ENCODE results near the gene IP6K1. TPM values are rescaled to one million over a fixed set of nuclear protein-coding genes. Genes with fewer than 3 reads are reported as not detected.
"Not testable (repeated sequence)": the region's sequence is repeated elsewhere in the genome, so short reads cannot be mapped to it uniquely, and the experiment has no call there.

The IP6K1 gene
- total RNA-seq, 1 experiment from 2014 or later = 42.2 TPM

GRCh38 chr3:49750056-49750455 is 36.3 kb downstream of the IP6K1 start:
- Histone ChIP-seq H2BK120ac (ENCODE audit: low read depth, low read length, poor library complexity, severe bottlenecking) (no peak overlapping the region), H3K27ac (ENCODE audit: insufficient read length, low read depth, low read length) (no peak overlapping the region), H3K14ac (ENCODE audit: insufficient read depth, low read length) (no peak overlapping the region), H3K56ac (ENCODE audit: insufficient read length, low read depth, low read length) (no peak overlapping the region), H3K23ac (ENCODE audit: insufficient read length, low read depth, low read length) (no peak overlapping the region), H4K5ac (ENCODE audit: insufficient read length, low read depth, low read length) (no peak overlapping the region), H2BK15ac (ENCODE audit: low read depth, low read length) (no peak overlapping the region), H2BK20ac (ENCODE audit: low read depth, low read length, poor library complexity, severe bottlenecking) (no peak overlapping the region), H4K91ac (ENCODE audit: insufficient read length, low read depth, low read length) (no peak overlapping the region), H3K79me2 (ENCODE audit: insufficient read depth, low read length) (no peaks in the 10 kb centered on the region; the same call in 1 of the 2 replicates), H2AK5ac (ENCODE audit: insufficient read length, low read length) (no peak overlapping the region), H2BK12ac (ENCODE audit: insufficient read length, low read depth, low read length) (no peak overlapping the region), H3K4me2 (ENCODE audit: insufficient read depth, insufficient read length, low read length) (no peak overlapping the region), H3K27me3 (ENCODE audit: insufficient read depth, low read length) (no peaks in the 10 kb centered on the region; the same call in 1 of the 2 replicates), H3K18ac (ENCODE audit: insufficient read length, low read depth, low read length) (no peak overlapping the region), H2BK5ac (ENCODE audit: insufficient read length, low read length) (no peak overlapping the region), H3K79me1 (ENCODE audit: insufficient read depth, low read depth, low read length, poor library complexity, severe bottlenecking) (peaks cover 11% of the 10 kb centered on the region), H3K23me2 (ENCODE audit: insufficient read length, low read depth, low read length, poor library complexity, severe bottlenecking) (no peaks in the 10 kb centered on the region), H4K20me1 (ENCODE audit: control insufficient read depth, insufficient read depth, insufficient read length) (no peaks in the 10 kb centered on the region), H3K9ac (ENCODE audit: extremely low read depth, insufficient read length, low read length) (no peak overlapping the region), H3K4ac (ENCODE audit: low read depth, low read length) (no peak overlapping the region), H3T11ph (ENCODE audit: low read length) (no peak overlapping the region), H4K8ac (replicated peaks; ENCODE audit: insufficient read length, low read depth, low read length) (no peak overlapping the region), H3K9me3 (ENCODE audit: control insufficient read depth, low read depth, low read length) (no peaks in the 10 kb centered on the region), H2AFZ (ENCODE audit: low read length) (no peak overlapping the region), H3K4me1 (ENCODE audit: insufficient read depth, low read length) (no peaks in the 10 kb centered on the region; the same call in 1 of the 2 replicates)
- no peaks in the 10 kb centered on the region for H3K9me3 Mint-ChIP-seq
- peak overlapping the region; percentile 40 to 61 (median 59); a peak in 2 of 7 replicates for H3K27ac Mint-ChIP-seq
- H3K36me3 Mint-ChIP-seq (ENCODE audit: insufficient read depth in 1 of 3, low read depth in 3 of 3) = peaks cover 3 to 19% (median 5%) of the 10 kb centered on the region in 3 experiments; a peak in 5 of 7 replicates
- H3K4me3 Mint-ChIP-seq = no peak overlapping the region
- no peak for TF ChIP-seq CTCF (conservative IDR thresholded peaks at IDR 0.05)
- DNase-seq = no peak
- no CpG with 5 or more reads among the region's 4 CpGs for WGBS (ENCODE audit: extremely low coverage, insufficient read length, low lambda C conversion rate)
- H3K27me3 Mint-ChIP-seq (ENCODE audit: low read depth) = no peaks in the 10 kb centered on the region
- H3K4me1 Mint-ChIP-seq = peaks cover 0 to 8% of the 10 kb centered on the region in 2 experiments; a peak in 2 of 4 replicates

- H3K36me3 Mint-ChIP-seq (ENCODE audit: insufficient read depth in 1 of 3, low read depth in 3 of 3) = peaks cover 3 to 23% (median 5%) of the 10 kb centered on the region in 3 experiments; a peak in 5 of 7 replicates
- not testable (repeated sequence) for H4K5ac ChIP-seq (ENCODE audit: insufficient read length, low read depth, low read length); H3K4me1 Mint-ChIP-seq; H3K27ac ChIP-seq (ENCODE audit: insufficient read length, low read depth, low read length); H3K27me3 Mint-ChIP-seq (ENCODE audit: low read depth); H4K8ac ChIP-seq (replicated peaks; ENCODE audit: insufficient read length, low read depth, low read length); H3K23me2 ChIP-seq (ENCODE audit: insufficient read length, low read depth, low read length, poor library complexity, severe bottlenecking); H4K20me1 ChIP-seq (ENCODE audit: control insufficient read depth, insufficient read depth, insufficient read length); H2BK15ac ChIP-seq (ENCODE audit: low read depth, low read length); H2BK120ac ChIP-seq (ENCODE audit: low read depth, low read length, poor library complexity, severe bottlenecking); H3K27me3 ChIP-seq (ENCODE audit: insufficient read depth, low read length); H3K14ac ChIP-seq (ENCODE audit: insufficient read depth, low read length); H3K4me1 ChIP-seq (ENCODE audit: insufficient read depth, low read length); H3K9me3 ChIP-seq (ENCODE audit: control insufficient read depth, low read depth, low read length); H4K91ac ChIP-seq (ENCODE audit: insufficient read length, low read depth, low read length); H3K23ac ChIP-seq (ENCODE audit: insufficient read length, low read depth, low read length); H3T11ph ChIP-seq (ENCODE audit: low read length); DNase-seq; H2AK5ac ChIP-seq (ENCODE audit: insufficient read length, low read length); H3K79me1 ChIP-seq (ENCODE audit: insufficient read depth, low read depth, low read length, poor library complexity, severe bottlenecking); H2BK12ac ChIP-seq (ENCODE audit: insufficient read length, low read depth, low read length); H2AFZ ChIP-seq (ENCODE audit: low read length); H3K18ac ChIP-seq (ENCODE audit: insufficient read length, low read depth, low read length); H3K4me3 Mint-ChIP-seq; H3K56ac ChIP-seq (ENCODE audit: insufficient read length, low read depth, low read length); H3K4me2 ChIP-seq (ENCODE audit: insufficient read depth, insufficient read length, low read length); H2BK5ac ChIP-seq (ENCODE audit: insufficient read length, low read length); H3K9ac ChIP-seq (ENCODE audit: extremely low read depth, insufficient read length, low read length); H2BK20ac ChIP-seq (ENCODE audit: low read depth, low read length, poor library complexity, severe bottlenecking); H3K79me2 ChIP-seq (ENCODE audit: insufficient read depth, low read length); H3K9me3 Mint-ChIP-seq; H3K4ac ChIP-seq (ENCODE audit: low read depth, low read length); H3K27ac Mint-ChIP-seq
- WGBS (ENCODE audit: extremely low coverage, insufficient read length, low lambda C conversion rate) = no CpG with 5 or more reads among the region's 5 CpGs
These were observed 37.5 kb downstream of the IP6K1 start for GRCh38 chr3:49748874-49749273.
